Ascending aorta (tissue), 2 donors: Measurements from ENCODE around the gene NELL2. TPM values are rescaled to one million over a fixed set of nuclear protein-coding genes. Genes with fewer than 3 reads are reported as not detected.

ENCODE experiments used
- DNase-seq, 2 donors: peaks; one replicate each; pipeline ENCODE4 v3.0.0-alpha.2; 2019; ENCODE audit warnings: low spot score in 2 of 2
- H3K27ac ChIP-seq, 2 donors: fragments of 200-600 bp; sonication (generic); one replicate each; pipeline ENCODE4 v1.5.1; 2016 to 2017; ENCODE audit warnings: mild to moderate bottlenecking in 1 of 2
- H3K27me3 ChIP-seq: fragments of 200-600 bp; sonication (generic); one replicate; pipeline ENCODE4 v1.5.1; 2017
- H3K36me3 ChIP-seq, 2 donors: fragments of 200-600 bp; sonication (generic); one replicate each; pipeline ENCODE4 v1.5.1; 2016
- H3K4me1 ChIP-seq, 2 donors: fragments of 200-600 bp; sonication (generic); one replicate each; pipeline ENCODE4 v1.5.1; 2016 to 2017; ENCODE audit warnings: mild to moderate bottlenecking in 1 of 2
- H3K4me3 ChIP-seq, 2 donors: fragments of 200-600 bp; sonication (generic); one replicate each; pipeline ENCODE4 v1.5.1; 2016 to 2017; ENCODE audit warnings: mild to moderate bottlenecking in 1 of 2
- H3K9me3 ChIP-seq, 2 donors: fragments of 200-600 bp; sonication (generic); one replicate each; pipeline ENCODE4 v1.5.1; 2016
- CTCF ChIP-seq, 3 experiments: fragments of 200-600 bp in 2 of 3; fragments of 450-650 bp in 1 of 3; sonication (generic) in 2 of 3; IDR thresholded peaks; one replicate each; pipeline ENCODE4 v1.5.1; 2016 to 2019; ENCODE audit warnings: antibody characterized with exemption in 3 of 3, mild to moderate bottlenecking in 1 of 3, moderate library complexity in 1 of 3
- intact Hi-C: fragments of 100-400 bp; cut with DNase I; formaldehyde crosslinking; loops from one replicate; pipeline ENCODE4 v1.15.1; 2023
- total RNA-seq: library from RNA; depleted of rRNA; stranded (reverse); fragments of >200 nt; gene quantifications from one replicate; pipeline ENCODE4 v1.1.0, GENCODE V29; 2016

The NELL2 gene
- total RNA-seq, 1 donor from 2014 or later: not detected

GRCh38 chr12:44847888-44848702 lies 28.0 kb downstream of the NELL2 start:
- intact Hi-C loops: no loop called here
- no peak overlapping the region for H3K27ac ChIP-seq
- no peak for TF ChIP-seq CTCF (IDR thresholded peaks at IDR 0.05)
- H3K27me3 ChIP-seq: no peaks in the 10 kb centered on the region
- no peak for DNase-seq
- H3K36me3 ChIP-seq: no peaks in the 10 kb centered on the region
- no peaks in the 10 kb centered on the region for H3K9me3 ChIP-seq
- no peak overlapping the region for H3K4me3 ChIP-seq
- H3K4me1 ChIP-seq: peaks cover 0 to 2% of the 10 kb centered on the region in 2 donors

- DNase-seq: no peak
- no peak overlapping the region for H3K4me3 ChIP-seq
- H3K27me3 ChIP-seq: no peaks in the 10 kb centered on the region
- no peak overlapping the region for H3K27ac ChIP-seq
- H3K9me3 ChIP-seq: no peaks in the 10 kb centered on the region
- H3K36me3 ChIP-seq: no peaks in the 10 kb centered on the region
- intact Hi-C loops: no loop called here
- H3K4me1 ChIP-seq: peaks cover 0 to 2% of the 10 kb centered on the region in 2 donors
- TF ChIP-seq CTCF (IDR thresholded peaks at IDR 0.05): no peak
Measured at GRCh38 chr12:44847403-44847802, 28.7 kb downstream of the NELL2 start.

GRCh38 chr12:44846826-44847225 lies 29.3 kb downstream of the NELL2 start:
- TF ChIP-seq CTCF (IDR thresholded peaks at IDR 0.05): no peak
- H3K4me1 ChIP-seq: peaks cover 0 to 2% of the 10 kb centered on the region in 2 donors
- no peaks in the 10 kb centered on the region for H3K36me3 ChIP-seq
- no peaks in the 10 kb centered on the region for H3K9me3 ChIP-seq
- intact Hi-C loops: no loop called here
- no peak overlapping the region for H3K27ac ChIP-seq
- no peaks in the 10 kb centered on the region for H3K27me3 ChIP-seq
- H3K4me3 ChIP-seq: no peak overlapping the region
- DNase-seq: no peak

GRCh38 chr12:44842669-44843068 lies 33.4 kb downstream of the NELL2 start:
- Histone ChIP-seq H3K27ac (no peak overlapping the region), H3K4me1 (peaks cover 0 to 2% of the 10 kb centered on the region in 2 donors), H3K36me3 (no peaks in the 10 kb centered on the region), H3K27me3 (no peaks in the 10 kb centered on the region), H3K4me3 (no peak overlapping the region), H3K9me3 (no peaks in the 10 kb centered on the region)
- no peak for TF ChIP-seq CTCF (IDR thresholded peaks at IDR 0.05)
- no peak for DNase-seq
- intact Hi-C loops: no loop called here

- Histone ChIP-seq H3K4me3 (no peak overlapping the region), H3K9me3 (no peaks in the 10 kb centered on the region), H3K4me1 (no peaks in the 10 kb centered on the region), H3K36me3 (no peaks in the 10 kb centered on the region), H3K27ac (no peak overlapping the region), H3K27me3 (no peaks in the 10 kb centered on the region)
- intact Hi-C loops: no loop called here
- no peak for TF ChIP-seq CTCF (IDR thresholded peaks at IDR 0.05)
- no peak for DNase-seq
Measured at GRCh38 chr12:44839785-44840184, 36.3 kb downstream of the NELL2 start.
